HEK293T (cell line): ENCODE data around the gene GDF10.

Experiments used
- ARNT ChIP-seq: fragments of 450-650 bp; IDR thresholded peaks from 2 replicates; pipeline ENCODE4 v1.6.1; 2017; ENCODE audit warnings: mild to moderate bottlenecking
- BHLHE40 ChIP-seq: fragments of 450-650 bp; IDR thresholded peaks from 2 replicates; pipeline ENCODE4 v1.6.1; 2016; ENCODE audit warnings: mild to moderate bottlenecking, moderate library complexity, borderline replicate concordance
- CTBP1 ChIP-seq: fragments of 450-650 bp; IDR thresholded peaks from 2 replicates; pipeline ENCODE4 v1.6.1; 2016; ENCODE audit warnings: borderline replicate concordance
- FOXA1 ChIP-seq: fragments of 450-650 bp; IDR thresholded peaks from 2 replicates; pipeline ENCODE4 v1.6.1; 2016; ENCODE audit warnings: mild to moderate bottlenecking
- FOXK2 ChIP-seq: fragments of 450-650 bp; IDR thresholded peaks from 2 replicates; pipeline ENCODE4 v1.6.1; 2016; ENCODE audit warnings: mild to moderate bottlenecking
- FOXM1 ChIP-seq: fragments of 450-650 bp; IDR thresholded peaks from 2 replicates; pipeline ENCODE4 v1.6.1; 2017; ENCODE audit warnings: mild to moderate bottlenecking, borderline replicate concordance
- HDGF ChIP-seq: fragments of 450-650 bp; IDR thresholded peaks from 2 replicates; pipeline ENCODE4 v1.6.1; 2017; ENCODE audit warnings: antibody characterized with exemption, borderline replicate concordance
- L3MBTL2 ChIP-seq: fragments of 450-650 bp; conservative IDR thresholded peaks from 2 replicates; pipeline ENCODE4 v1.6.1; 2016; ENCODE audit warnings: mild to moderate bottlenecking
- LEF1 ChIP-seq: fragments of 450-650 bp; IDR thresholded peaks from 2 replicates; pipeline ENCODE4 v1.6.1; 2017; ENCODE audit warnings: mild to moderate bottlenecking, borderline replicate concordance
- NFRKB ChIP-seq: fragments of 450-650 bp; IDR thresholded peaks from 2 replicates; pipeline ENCODE4 v1.6.1; 2016; ENCODE audit warnings: mild to moderate bottlenecking, moderate library complexity
- SP1 ChIP-seq: fragments of 450-650 bp; IDR thresholded peaks from 2 replicates; pipeline ENCODE4 v1.6.1; 2017
- SUZ12 ChIP-seq: fragments of 450-650 bp; IDR thresholded peaks from 2 replicates; pipeline ENCODE4 v1.6.1; 2016; ENCODE audit warnings: mild to moderate bottlenecking
- TARDBP ChIP-seq: fragments of 450-650 bp; IDR thresholded peaks from 2 replicates; pipeline ENCODE4 v1.6.1; 2016

DNA sequence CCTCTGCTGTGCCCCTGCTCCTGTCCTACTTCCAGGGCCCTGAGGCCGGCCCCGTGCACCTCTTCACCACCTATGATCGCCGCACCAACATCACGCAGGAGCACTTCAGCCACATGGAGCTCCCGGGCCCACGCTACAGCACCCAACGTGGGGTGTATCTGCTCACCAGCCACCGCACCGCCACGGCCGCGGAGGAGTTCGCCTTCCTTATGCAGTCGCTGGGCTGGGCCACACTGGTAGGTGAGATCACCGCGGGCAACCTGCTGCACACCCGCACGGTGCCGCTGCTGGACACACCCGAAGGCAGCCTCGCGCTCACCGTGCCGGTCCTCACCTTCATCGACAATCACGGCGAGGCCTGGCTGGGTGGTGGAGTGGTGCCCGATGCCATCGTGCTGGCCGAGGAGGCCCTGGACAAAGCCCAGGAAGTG, 50.0 kb downstream of the GDF10 start:
- TF ChIP-seq BHLHE40 = no peak
- no peak for TF ChIP-seq LEF1
- TF ChIP-seq NFRKB = no peak
- no peak for TF ChIP-seq TARDBP
- no peak for TF ChIP-seq FOXA1
- TF ChIP-seq SP1 = no peak
- TF ChIP-seq FOXM1 = no peak
- TF ChIP-seq HDGF = no peak
- TF ChIP-seq SUZ12 = no peak
- no peak for TF ChIP-seq FOXK2
- TF ChIP-seq L3MBTL2 = no peak
- no peak for TF ChIP-seq ARNT
- no peak for TF ChIP-seq CTBP1
